Skeletal muscle satellite cell (primary cell): ENCODE data around the gene PSMD8.

ENCODE experiments used
- H3K27me3 ChIP-seq: 2 replicates; pipeline ENCODE4 v1.7.0; 2013; ENCODE audit warnings: low read length; ENCODE audit not compliant: control insufficient read depth, insufficient read depth
- H3K36me3 ChIP-seq: 2 replicates; pipeline ENCODE4 v1.7.0; 2013; ENCODE audit warnings: mild to moderate bottlenecking, control low read depth, low read length; ENCODE audit not compliant: insufficient read depth
- H3K4me1 ChIP-seq: 2 replicates; pipeline ENCODE4 v1.7.0; 2013; ENCODE audit warnings: low read length; ENCODE audit not compliant: control insufficient read depth, insufficient read depth
- H3K4me2 ChIP-seq: 2 replicates; pipeline ENCODE4 v1.7.0; 2013; ENCODE audit warnings: mild to moderate bottlenecking, low read length
- H3K4me3 ChIP-seq: 2 replicates; pipeline ENCODE4 v1.7.0; 2013; ENCODE audit warnings: low read length
- H3K9ac ChIP-seq: 2 replicates; pipeline ENCODE4 v1.7.0; 2013; ENCODE audit warnings: mild to moderate bottlenecking, low read depth, low read length, moderate library complexity
- H3K9me3 ChIP-seq: replicated peaks from 2 replicates; pipeline ENCODE4 v1.7.0; 2013; ENCODE audit warnings: mild to moderate bottlenecking, control low read depth, low read length

Gene PSMD8

DNA sequence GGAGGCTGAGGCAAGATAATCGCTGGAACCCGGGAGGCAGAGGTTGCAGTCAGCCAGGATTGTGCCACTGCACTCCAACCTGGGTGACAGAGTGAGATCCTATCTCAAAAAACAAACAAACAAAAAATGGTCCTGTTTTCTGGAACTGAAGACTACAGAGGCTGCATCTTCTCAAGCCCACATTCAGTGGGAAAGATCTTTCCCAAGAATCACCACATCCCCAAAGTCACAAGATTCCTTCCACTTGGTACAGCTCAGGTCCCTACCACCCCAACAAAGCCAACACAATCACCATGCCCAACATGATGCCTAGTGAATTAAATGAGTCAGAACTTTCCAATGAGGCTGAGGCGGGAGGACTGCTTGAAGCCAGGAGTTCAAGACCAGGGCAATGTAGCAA is 23.5 kb upstream of the PSMD8 start:
- H3K27me3 ChIP-seq = peaks cover 32% of the 10 kb centered on the region
- H3K4me3 ChIP-seq = no peak overlapping the region
- no peak overlapping the region for H3K9ac ChIP-seq
- no peaks in the 10 kb centered on the region for H3K9me3 ChIP-seq
- no peak overlapping the region for H3K4me2 ChIP-seq
- no peaks in the 10 kb centered on the region for H3K36me3 ChIP-seq
- no peaks in the 10 kb centered on the region for H3K4me1 ChIP-seq

- Histone ChIP-seq H3K27me3 (peaks cover 43% of the 10 kb centered on the region), H3K36me3 (no peaks in the 10 kb centered on the region), H3K4me1 (no peaks in the 10 kb centered on the region), H3K9ac (no peak overlapping the region), H3K4me3 (no peak overlapping the region), H3K9me3 (no peaks in the 10 kb centered on the region), H3K4me2 (no peak overlapping the region)
These were observed 22.4 kb upstream of the PSMD8 start for GRCh38 chr19:38351865-38352395.

DNA sequence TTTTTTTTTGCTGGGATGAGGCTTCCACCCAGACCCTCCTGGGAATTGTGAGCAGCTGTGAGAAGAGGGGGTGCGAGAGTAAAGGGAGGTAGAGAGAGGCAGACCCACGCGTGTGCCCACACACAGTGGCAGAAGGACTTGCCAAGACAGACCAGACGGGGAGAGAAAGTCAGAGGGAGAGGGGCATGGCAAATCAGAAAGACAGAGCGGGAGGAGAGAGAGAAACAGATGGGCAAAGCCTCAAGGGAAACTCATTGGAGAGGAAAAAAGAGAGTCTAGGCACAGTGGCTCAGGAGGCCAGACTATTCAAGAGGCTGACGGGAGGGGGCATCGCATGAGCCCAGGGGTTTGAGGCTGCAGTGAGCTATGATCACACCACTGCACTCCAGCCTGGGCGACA is 21.8 kb upstream of the PSMD8 start:
- Histone ChIP-seq H3K27me3 (peaks cover 43% of the 10 kb centered on the region), H3K36me3 (no peaks in the 10 kb centered on the region), H3K9me3 (no peaks in the 10 kb centered on the region), H3K4me1 (no peaks in the 10 kb centered on the region), H3K4me2 (no peak overlapping the region), H3K9ac (no peak overlapping the region), H3K4me3 (no peak overlapping the region)

DNA sequence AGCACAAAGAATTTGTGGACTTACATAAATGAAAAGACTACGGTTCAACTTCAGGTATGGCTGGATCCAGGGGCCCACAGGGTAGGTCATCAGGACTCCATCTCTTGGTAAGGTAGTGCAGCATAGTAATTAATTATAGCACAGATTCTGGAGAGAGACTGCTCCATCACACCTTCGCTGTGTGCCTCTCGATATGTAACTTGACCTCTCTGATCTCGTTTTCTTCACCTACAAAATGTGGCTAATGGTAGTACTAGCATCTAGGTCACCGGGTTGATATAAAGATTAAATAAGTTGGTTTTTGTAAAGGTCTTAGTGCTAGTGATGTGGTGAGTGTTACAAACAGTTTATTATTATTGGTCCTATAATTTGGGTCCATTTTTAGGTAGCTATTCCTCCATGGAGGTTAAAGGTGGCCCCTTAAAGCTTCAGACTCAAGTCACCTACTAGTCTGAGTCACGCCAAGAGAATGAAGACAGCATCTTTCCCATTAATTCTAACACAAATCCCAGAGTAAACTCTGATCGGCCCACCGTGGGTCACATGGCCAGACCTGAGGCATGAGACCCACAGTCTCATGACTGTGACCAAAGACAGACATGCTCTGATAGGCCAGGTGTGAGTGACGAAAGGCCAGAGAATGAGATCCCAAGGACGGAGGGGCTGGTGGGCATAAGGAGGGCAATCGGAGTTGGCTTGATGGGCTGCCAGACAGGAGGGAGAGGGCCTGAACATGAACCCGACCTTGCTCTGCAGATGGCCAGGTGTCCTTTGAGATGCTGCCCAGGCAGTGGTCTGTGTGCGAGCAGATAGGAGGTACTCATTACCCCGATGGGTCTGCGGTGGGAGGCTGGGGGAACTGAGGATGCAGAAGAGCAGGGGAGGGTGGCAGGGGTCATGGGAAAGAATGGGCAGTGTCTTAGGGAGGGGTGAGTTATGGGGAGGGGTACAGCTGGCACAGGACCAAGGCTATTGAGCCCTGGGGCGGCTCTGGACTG is 18.3 kb upstream of the PSMD8 start:
- Histone ChIP-seq H3K27me3 (peaks cover 64% of the 10 kb centered on the region), H3K4me2 (no peak overlapping the region)

GRCh38 chr19:38358071-38358470 is 16.3 kb upstream of the PSMD8 start:
- no peak overlapping the region for H3K4me2 ChIP-seq
- no peak overlapping the region for H3K4me3 ChIP-seq
- H3K4me1 ChIP-seq = peaks cover 4% of the 10 kb centered on the region
- no peaks in the 10 kb centered on the region for H3K36me3 ChIP-seq
- H3K27me3 ChIP-seq = peaks cover 57% of the 10 kb centered on the region
- no peaks in the 10 kb centered on the region for H3K9me3 ChIP-seq
- H3K9ac ChIP-seq = no peak overlapping the region

More for the DNA sequence above, 18.3 kb upstream of the PSMD8 start:
- Histone ChIP-seq H3K9ac (no peak overlapping the region), H3K4me1 (no peaks in the 10 kb centered on the region), H3K9me3 (no peaks in the 10 kb centered on the region), H3K36me3 (no peaks in the 10 kb centered on the region), H3K4me3 (no peak overlapping the region)

- Histone ChIP-seq H3K9ac (no peak overlapping the region), H3K4me3 (no peak overlapping the region), H3K36me3 (no peaks in the 10 kb centered on the region), H3K4me2 (no peak overlapping the region), H3K4me1 (peaks cover 4% of the 10 kb centered on the region), H3K9me3 (no peaks in the 10 kb centered on the region), H3K27me3 (peaks cover 53% of the 10 kb centered on the region)
These were observed 14.9 kb upstream of the PSMD8 start for GRCh38 chr19:38359242-38360021.

GRCh38 chr19:38360351-38360750 is 14.0 kb upstream of the PSMD8 start:
- Histone ChIP-seq H3K27me3 (peaks cover 49% of the 10 kb centered on the region), H3K36me3 (no peaks in the 10 kb centered on the region), H3K9ac (no peak overlapping the region), H3K4me2 (no peak overlapping the region), H3K4me1 (peaks cover 4% of the 10 kb centered on the region), H3K4me3 (no peak overlapping the region), H3K9me3 (no peaks in the 10 kb centered on the region)

DNA sequence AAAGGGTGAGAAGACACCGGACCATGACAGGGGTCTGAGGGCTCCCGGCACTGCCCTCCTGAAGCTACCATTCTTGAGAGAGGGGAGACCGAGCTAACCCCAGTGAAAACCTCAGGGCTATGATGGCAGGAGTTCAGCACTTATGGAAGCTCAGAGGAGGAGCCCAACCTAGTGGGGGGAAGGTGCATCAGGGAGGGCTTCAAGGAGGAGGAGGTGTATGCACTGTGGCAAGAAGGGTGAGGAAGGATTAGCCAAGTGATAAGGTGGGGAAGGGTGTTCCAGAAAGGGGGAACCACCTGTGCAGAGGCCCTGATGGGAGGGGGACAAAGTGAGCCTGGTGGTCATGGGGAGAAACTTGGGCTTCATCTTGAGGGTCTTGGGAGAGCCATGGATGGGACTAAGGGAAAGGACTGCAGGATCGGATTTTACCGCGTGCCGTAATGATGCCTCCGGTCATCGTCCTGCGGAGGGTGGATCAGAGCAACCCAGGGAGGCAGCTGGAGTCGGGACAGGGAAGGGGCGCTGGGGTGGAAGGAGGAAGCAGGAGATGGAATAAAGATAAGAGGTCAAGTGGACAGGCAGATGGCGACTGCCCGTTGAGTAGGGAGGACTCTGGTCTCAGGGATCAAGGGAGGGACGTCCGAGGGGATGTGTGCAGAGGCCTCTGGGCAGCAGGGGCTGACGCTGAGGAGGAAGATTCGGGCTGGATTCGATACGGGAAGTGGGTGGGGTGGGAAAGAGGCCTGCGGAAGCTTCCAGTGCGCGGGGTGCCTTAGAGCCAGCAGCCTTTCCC is 13.3 kb upstream of the PSMD8 start:
- peak overlapping the region; percentile 73 for H3K4me3 ChIP-seq
- H3K27me3 ChIP-seq = peaks cover 47% of the 10 kb centered on the region
- H3K9me3 ChIP-seq = no peaks in the 10 kb centered on the region
- H3K4me1 ChIP-seq = peaks cover 4% of the 10 kb centered on the region
- no peak overlapping the region for H3K9ac ChIP-seq
- H3K4me2 ChIP-seq = peak overlapping the region; percentile 88
- no peaks in the 10 kb centered on the region for H3K36me3 ChIP-seq

DNA sequence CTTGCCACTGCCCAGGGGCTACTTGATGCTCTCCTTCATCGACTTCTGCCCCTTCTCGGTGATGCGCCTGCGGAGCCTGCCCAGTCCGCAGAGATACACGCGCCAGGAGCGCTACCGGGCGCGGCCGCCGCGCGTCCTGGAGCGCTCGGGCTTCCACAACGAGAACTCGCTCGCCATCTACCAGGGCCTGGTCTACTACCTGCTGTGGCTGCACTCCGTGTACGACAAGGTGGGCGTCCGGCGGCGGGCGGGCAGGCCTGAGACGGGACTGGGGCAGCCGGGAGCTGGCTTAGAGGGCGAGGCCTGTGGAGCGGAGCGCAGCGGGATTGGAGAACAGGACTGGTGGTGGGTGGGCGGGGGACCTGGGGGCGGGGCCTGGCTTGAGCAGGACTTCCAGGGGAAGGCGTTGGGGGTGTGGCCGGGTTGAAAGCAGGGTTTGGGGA is 12.7 kb upstream of the PSMD8 start:
- H3K9me3 ChIP-seq = no peaks in the 10 kb centered on the region
- H3K4me3 ChIP-seq = peak overlapping the region; percentile 73
- peak overlapping the region; percentile 88 for H3K4me2 ChIP-seq
- no peaks in the 10 kb centered on the region for H3K36me3 ChIP-seq
- H3K9ac ChIP-seq = no peak overlapping the region
- peaks cover 4% of the 10 kb centered on the region for H3K4me1 ChIP-seq
- peaks cover 44% of the 10 kb centered on the region for H3K27me3 ChIP-seq

DNA sequence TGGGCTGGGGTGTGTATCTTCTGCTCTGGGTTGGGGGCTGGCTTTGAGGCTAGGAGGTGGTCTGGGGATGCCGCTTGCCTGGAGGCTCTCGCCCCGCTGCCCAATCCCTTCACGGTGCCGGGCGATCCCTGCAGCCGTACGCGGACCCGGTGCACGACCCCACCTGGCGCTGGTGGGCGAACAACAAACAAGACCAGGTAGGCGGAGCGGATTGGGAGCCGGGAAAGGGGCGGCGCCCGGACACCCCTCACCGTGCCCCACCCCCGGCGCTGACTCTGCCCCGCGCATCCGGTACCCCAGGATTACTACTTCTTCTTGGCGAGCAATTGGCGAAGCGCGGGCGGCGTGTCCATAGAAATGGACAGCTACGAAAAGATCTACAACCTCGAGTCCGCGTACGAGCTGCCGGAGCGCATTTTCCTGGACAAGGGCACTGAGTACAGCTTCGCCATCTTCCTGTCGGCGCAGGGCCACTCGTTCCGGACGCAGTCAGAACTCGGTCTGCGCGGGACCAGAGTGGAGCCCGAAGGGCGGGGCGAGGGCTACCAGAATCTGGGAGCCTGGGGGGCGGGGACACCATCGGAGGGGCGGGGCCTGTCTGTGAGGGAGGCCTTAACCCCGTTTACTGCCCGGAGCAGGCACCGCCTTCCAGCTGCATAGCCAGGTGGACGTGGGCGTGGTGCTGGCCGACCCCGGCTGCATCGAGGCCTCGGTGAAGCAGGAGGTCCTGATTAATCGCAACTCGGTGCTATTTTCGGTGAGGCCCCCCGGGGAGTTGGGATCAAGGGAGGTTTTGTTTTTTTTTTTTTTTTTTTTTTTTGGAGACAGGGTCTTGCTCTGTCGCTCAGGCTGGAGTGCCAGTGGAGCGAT is 12.1 kb upstream of the PSMD8 start:
- Histone ChIP-seq H3K4me3 (peak overlapping the region; percentile 73), H3K4me2 (peak overlapping the region; percentile 88), H3K9ac (peak overlapping the region; percentile 9), H3K27me3 (peaks cover 46% of the 10 kb centered on the region), H3K4me1 (peaks cover 4% of the 10 kb centered on the region), H3K9me3 (no peaks in the 10 kb centered on the region), H3K36me3 (no peaks in the 10 kb centered on the region)
